Right lobe of liver (tissue), 6 donors: Measurements from ENCODE around the gene BMP10. TPM values are rescaled to one million over a fixed set of nuclear protein-coding genes. Genes with fewer than 3 reads are reported as not detected.

Experiments
- ATAC-seq, 4 donors: fragments of 200-7000 bp; cut with Tn5 transposase; one replicate each; pipeline ENCODE4 v1.9.1; 2020; ENCODE audit warnings: mild to moderate bottlenecking in 4 of 4, moderate library complexity in 4 of 4
- DNase-seq, 3 donors: peaks; one replicate each; pipeline ENCODE4 v3.0.0-alpha.2; 2020
- H3K27ac ChIP-seq, 3 donors: fragments of 200-600 bp; one replicate each; pipeline ENCODE4 v1.8.0; 2022
- H3K27me3 ChIP-seq, 2 donors: fragments of 200-600 bp; one replicate each; pipeline ENCODE4 v1.8.0; 2022
- H3K36me3 ChIP-seq, 4 donors: fragments of 200-600 bp; sonication (generic) in 1 of 4; one replicate each; pipeline versions ENCODE4 v1.5.1 to v1.8.0; 2017 to 2022; ENCODE audit warnings: control low read depth in 1 of 4
- H3K4me1 ChIP-seq, 4 donors: fragments of 200-600 bp; sonication (generic) in 1 of 4; one replicate each; pipeline versions ENCODE4 v1.5.1 to v1.8.0; 2017 to 2022; ENCODE audit warnings: control low read depth in 1 of 4
- H3K4me3 ChIP-seq, 3 donors: fragments of 200-600 bp; one replicate each; pipeline ENCODE4 v1.8.0; 2022
- H3K9me3 ChIP-seq, 4 donors: fragments of 200-600 bp; sonication (generic) in 1 of 4; one replicate each; pipeline versions ENCODE4 v1.5.1 to v1.8.0; 2017 to 2022; ENCODE audit warnings: control low read depth in 1 of 4
- POLR2A ChIP-seq: fragments of 450-650 bp; IDR thresholded peaks from one replicate; pipeline ENCODE4 v1.6.1; 2017; ENCODE audit warnings: antibody characterized with exemption, mild to moderate bottlenecking
- WGBS: methylation state at CpG from one replicate; pipeline ENCODE4 v1.1.6; 2018; ENCODE audit warnings: low coverage, low lambda C conversion rate; ENCODE audit not compliant: insufficient coverage; ENCODE audit errors: missing lambda C conversion rate; 5-methylcytosine and 5-hydroxymethylcytosine counted together
- intact Hi-C, 2 donors: fragments of 100-400 bp; cut with DNase I; formaldehyde crosslinking; loops; one replicate each; pipeline versions ENCODE4 v1.11.2 to v1.14.1; 2022
- total RNA-seq, 6 experiments: library from RNA; depleted of rRNA in 2 of 6; stranded (reverse); fragments of >200 nt in 2 of 6; fragmentation: NEBNext Ultra II Directional in 3 of 6; extraction: Animal tissue kit (Norgen Biotek cat#: 25700) in 3 of 6; gene quantifications; one replicate each; pipeline versions ENCODE4 v1.1.0 to v1.2.4, GENCODE V29; 2016 to 2023
- TF ChIP-seq, protein P1 (sequence below), 4 donors: fragments of 200-600 bp in 3 of 4; fragments of 450-650 bp in 1 of 4; IDR thresholded peaks; one replicate each; pipeline versions ENCODE4 v1.5.1 to v1.8.0; 2016 to 2022; ENCODE audit warnings: antibody characterized with exemption in 4 of 4, mild to moderate bottlenecking in 2 of 4
- donor health status: DM: no; HTN: yes; CAD: no.
- donor health status: DM: no; HTN: no; CAD: no.
- donor health status: DM: no; HTN: no; CAD: no.
- donor health status: DM: no; HTN: yes; CAD: no.
- donor health status: DM: no; HTN: yes; CAD: no.

The BMP10 gene
- total RNA-seq, 6 experiments from 2014 or later = 4.0 to 15.4 (median 6.0) TPM

- ATAC-seq = no peak
- intact Hi-C loops = no loop called here
- no peaks in the 10 kb centered on the region for H3K27me3 ChIP-seq
- TF ChIP-seq, protein P1, sequence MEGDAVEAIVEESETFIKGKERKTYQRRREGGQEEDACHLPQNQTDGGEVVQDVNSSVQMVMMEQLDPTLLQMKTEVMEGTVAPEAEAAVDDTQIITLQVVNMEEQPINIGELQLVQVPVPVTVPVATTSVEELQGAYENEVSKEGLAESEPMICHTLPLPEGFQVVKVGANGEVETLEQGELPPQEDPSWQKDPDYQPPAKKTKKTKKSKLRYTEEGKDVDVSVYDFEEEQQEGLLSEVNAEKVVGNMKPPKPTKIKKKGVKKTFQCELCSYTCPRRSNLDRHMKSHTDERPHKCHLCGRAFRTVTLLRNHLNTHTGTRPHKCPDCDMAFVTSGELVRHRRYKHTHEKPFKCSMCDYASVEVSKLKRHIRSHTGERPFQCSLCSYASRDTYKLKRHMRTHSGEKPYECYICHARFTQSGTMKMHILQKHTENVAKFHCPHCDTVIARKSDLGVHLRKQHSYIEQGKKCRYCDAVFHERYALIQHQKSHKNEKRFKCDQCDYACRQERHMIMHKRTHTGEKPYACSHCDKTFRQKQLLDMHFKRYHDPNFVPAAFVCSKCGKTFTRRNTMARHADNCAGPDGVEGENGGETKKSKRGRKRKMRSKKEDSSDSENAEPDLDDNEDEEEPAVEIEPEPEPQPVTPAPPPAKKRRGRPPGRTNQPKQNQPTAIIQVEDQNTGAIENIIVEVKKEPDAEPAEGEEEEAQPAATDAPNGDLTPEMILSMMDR (IDR thresholded peaks at IDR 0.05) = no peak
- TF ChIP-seq POLR2A = no peak
- no peaks in the 10 kb centered on the region for H3K4me1 ChIP-seq
- H3K27ac ChIP-seq = no peak overlapping the region
- WGBS = 83% methylated on average over 10 of the region's 12 CpGs
- DNase-seq = no peak
- H3K9me3 ChIP-seq = no peaks in the 10 kb centered on the region
- H3K36me3 ChIP-seq = no peaks in the 10 kb centered on the region
- no peak overlapping the region for H3K4me3 ChIP-seq
Observed at GRCh38 chr2:68889500-68889899, 18.3 kb upstream of the BMP10 start.

GRCh38 chr2:68889021-68889420, 17.8 kb upstream of the BMP10 start:
- ATAC-seq = no peak
- Histone ChIP-seq H3K4me1 (no peaks in the 10 kb centered on the region), H3K27ac (no peak overlapping the region), H3K9me3 (no peaks in the 10 kb centered on the region), H3K27me3 (no peaks in the 10 kb centered on the region), H3K36me3 (no peaks in the 10 kb centered on the region), H3K4me3 (no peak overlapping the region)
- TF ChIP-seq, protein P1 (IDR thresholded peaks at IDR 0.05) = no peak
- no peak for TF ChIP-seq POLR2A
- intact Hi-C loops = no loop called here
- DNase-seq = no peak
- 54% methylated on average over 1 of the region's 1 CpG for WGBS

DNA sequence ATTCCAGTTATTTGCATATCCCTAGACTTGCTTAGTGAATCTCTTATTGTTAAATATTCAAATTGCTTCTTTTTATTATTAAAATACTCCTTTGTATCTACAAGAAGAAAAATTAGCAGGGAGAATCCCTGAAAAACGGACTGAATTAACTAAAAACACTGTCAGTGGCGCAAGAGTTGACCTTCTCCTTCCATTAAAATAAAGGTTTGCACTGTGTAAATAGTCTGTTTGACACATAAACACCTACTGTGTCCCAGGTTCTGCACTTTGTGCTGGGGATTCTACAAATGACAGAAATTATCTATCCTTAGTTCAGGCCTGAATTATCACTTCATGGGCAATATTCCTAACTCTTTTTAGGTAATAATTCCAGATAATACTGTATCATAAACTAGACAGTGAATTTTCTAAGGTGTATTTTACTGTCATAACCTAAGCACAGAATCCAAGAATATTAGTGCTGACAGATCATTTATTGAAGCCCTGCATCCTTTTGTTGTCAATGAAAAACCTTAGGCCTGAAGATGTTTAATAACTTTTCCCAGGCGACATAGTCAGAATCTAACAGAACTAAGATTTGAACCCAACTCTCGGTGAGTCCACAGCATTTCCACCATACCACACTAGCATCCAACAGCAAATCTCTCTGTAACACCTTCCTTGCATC, 17.0 kb upstream of the BMP10 start:
- intact Hi-C loops = no loop called here
- TF ChIP-seq, protein P1 (IDR thresholded peaks at IDR 0.05) = no peak
- no peak for TF ChIP-seq POLR2A
- Histone ChIP-seq H3K4me3 (no peak overlapping the region), H3K4me1 (no peaks in the 10 kb centered on the region), H3K9me3 (no peaks in the 10 kb centered on the region), H3K27ac (no peak overlapping the region), H3K36me3 (no peaks in the 10 kb centered on the region), H3K27me3 (no peaks in the 10 kb centered on the region)
- peak in 2 of 4 donors; percentile 77 to 78 for ATAC-seq
- WGBS = 72% methylated on average over 4 of the region's 4 CpGs
- DNase-seq = no peak

DNA sequence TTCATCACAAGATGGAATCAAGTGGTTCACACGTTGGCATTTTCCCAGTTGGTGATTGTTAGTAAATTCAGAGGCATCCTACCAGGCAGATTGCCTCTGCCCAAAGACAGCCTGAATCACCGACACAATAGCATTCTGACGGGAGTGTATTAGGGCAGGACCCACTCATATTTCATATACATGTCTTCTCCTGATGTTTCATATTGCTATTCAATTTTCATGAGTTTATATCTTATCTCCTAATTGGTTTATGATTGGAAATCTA, 14.5 kb upstream of the BMP10 start:
- 41% methylated on average over 2 of the region's 3 CpGs for WGBS
- H3K4me1 ChIP-seq = no peaks in the 10 kb centered on the region
- no peaks in the 10 kb centered on the region for H3K27me3 ChIP-seq
- H3K9me3 ChIP-seq = no peaks in the 10 kb centered on the region
- H3K4me3 ChIP-seq = no peak overlapping the region
- TF ChIP-seq POLR2A = no peak
- TF ChIP-seq, protein P1 (IDR thresholded peaks at IDR 0.05) = no peak
- no peak overlapping the region for H3K27ac ChIP-seq
- ATAC-seq = no peak
- intact Hi-C loops = no loop called here
- no peak for DNase-seq
- no peaks in the 10 kb centered on the region for H3K36me3 ChIP-seq
